Neural cell (in vitro differentiated cells): ENCODE results near the gene ENPP7.

Experiments
- EP300 ChIP-seq: fragments of 450-650 bp; conservative IDR thresholded peaks from 2 replicates; pipeline ENCODE4 v1.6.1; 2014; ENCODE audit warnings: antibody characterized with exemption, mild to moderate bottlenecking, moderate library complexity; ENCODE audit not compliant: poor library complexity, severe bottlenecking
- EZH2 ChIP-seq: fragments of 200-600, 300-800 bp; shearing (Covaris generic), sonication (generic); IDR thresholded peaks from 2 replicates; pipeline ENCODE4 v1.6.1; 2014; ENCODE audit warnings: antibody characterized with exemption, low read length, borderline replicate concordance, mild to moderate bottlenecking; ENCODE audit not compliant: insufficient read depth, poor library complexity, severe bottlenecking
- TF ChIP-seq, protein P1 (sequence below): fragments of 450-650 bp; IDR thresholded peaks from 2 replicates; pipeline ENCODE4 v1.5.1; 2014; ENCODE audit warnings: antibody characterized with exemption, mild to moderate bottlenecking, moderate library complexity; ENCODE audit not compliant: poor library complexity, severe bottlenecking

DNA sequence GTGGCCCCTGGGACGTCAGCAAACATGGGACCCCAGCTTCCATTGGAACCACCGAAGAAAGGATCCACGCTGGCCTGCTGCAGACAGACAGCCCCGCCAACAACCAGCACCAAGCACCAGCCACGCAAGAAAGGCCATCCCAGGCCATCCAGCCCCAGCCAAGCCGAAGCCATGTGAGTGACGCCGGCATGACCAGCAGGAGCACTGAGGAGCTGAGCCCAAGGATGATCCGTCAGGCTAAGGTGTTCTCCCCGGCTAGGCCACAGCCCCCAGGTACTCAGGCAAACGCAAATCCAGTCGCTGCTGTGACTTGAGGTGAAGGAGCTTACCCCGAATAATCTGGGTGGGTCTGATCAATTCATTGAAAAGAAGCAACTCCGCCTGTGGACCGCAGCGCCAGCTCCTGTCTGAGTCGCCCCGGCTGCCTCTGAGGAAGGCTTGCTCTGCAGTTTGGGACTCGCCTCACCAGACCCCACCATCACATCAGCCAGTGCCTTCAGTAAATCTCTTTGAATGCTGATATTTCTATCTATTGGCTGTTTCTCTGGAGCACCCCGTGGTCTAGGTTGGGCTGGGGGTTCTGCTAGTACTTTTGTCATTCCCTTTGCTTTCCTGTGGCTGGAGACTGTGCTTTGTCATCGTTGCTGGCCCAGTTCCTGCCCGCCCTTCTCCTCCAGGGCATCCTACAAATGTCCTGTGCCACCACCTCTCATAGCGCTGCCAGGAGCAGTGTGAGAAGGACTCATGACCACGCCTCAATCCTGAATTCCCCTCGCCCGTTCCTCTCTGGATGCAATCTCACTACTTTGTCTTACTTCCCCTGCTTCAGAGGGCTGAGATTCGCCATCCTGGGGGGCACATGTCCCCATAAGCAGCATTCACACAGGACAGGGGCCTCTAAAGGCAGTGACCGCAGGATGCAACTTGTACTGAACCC lies 39.1 kb downstream of the ENPP7 start:
- TF ChIP-seq EP300 (no peak), EZH2 (no peak)
- TF ChIP-seq, protein P1, sequence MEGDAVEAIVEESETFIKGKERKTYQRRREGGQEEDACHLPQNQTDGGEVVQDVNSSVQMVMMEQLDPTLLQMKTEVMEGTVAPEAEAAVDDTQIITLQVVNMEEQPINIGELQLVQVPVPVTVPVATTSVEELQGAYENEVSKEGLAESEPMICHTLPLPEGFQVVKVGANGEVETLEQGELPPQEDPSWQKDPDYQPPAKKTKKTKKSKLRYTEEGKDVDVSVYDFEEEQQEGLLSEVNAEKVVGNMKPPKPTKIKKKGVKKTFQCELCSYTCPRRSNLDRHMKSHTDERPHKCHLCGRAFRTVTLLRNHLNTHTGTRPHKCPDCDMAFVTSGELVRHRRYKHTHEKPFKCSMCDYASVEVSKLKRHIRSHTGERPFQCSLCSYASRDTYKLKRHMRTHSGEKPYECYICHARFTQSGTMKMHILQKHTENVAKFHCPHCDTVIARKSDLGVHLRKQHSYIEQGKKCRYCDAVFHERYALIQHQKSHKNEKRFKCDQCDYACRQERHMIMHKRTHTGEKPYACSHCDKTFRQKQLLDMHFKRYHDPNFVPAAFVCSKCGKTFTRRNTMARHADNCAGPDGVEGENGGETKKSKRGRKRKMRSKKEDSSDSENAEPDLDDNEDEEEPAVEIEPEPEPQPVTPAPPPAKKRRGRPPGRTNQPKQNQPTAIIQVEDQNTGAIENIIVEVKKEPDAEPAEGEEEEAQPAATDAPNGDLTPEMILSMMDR, result no peak
